ENCODE measurements around the gene PPM1A. TPM values are rescaled to one million over a fixed set of nuclear protein-coding genes. Genes with fewer than 3 reads are reported as not detected.

PPM1A gene
- total and polyA plus RNA-seq, 2 donors (not counting 1 experiment from before 2014, with no cell fraction given), result 15.5 to 59.0 TPM

GRCh38 chr14:60215127-60215444 is 33.9 kb upstream of the PPM1A start:
- DNase-seq (no peak), ATAC-seq (ENCODE audit: low read depth) (no peak)
- Histone ChIP-seq H3K36me3 (replicated peaks in 1 of 2; ENCODE audit: control extremely low read depth in 1 of 2, control insufficient read depth in 1 of 2, extremely low read depth in 1 of 2, insufficient read depth in 2 of 2, low read length in 1 of 2) (no peaks in the 10 kb centered on the region), H3K9ac (ENCODE audit: low read length) (no peak overlapping the region), H3K4me3 (ENCODE audit: control extremely low read depth in 1 of 5, extremely low read depth in 1 of 5, insufficient read depth in 1 of 5, low read depth in 2 of 5, low read length in 4 of 5) (no peak overlapping the region), H4K20me1 (ENCODE audit: control insufficient read depth, insufficient read depth, low read length, poor library complexity, severe bottlenecking) (no peaks in the 10 kb centered on the region), H3K9me3 (ENCODE audit: control extremely low read depth in 1 of 3, control insufficient read depth in 2 of 3, insufficient read depth in 1 of 3, low read length in 2 of 3) (no peaks in the 10 kb centered on the region), H2AFZ (ENCODE audit: insufficient read depth, low read depth, low read length, poor library complexity, severe bottlenecking) (no peak overlapping the region), H3K79me2 (ENCODE audit: control insufficient read depth, insufficient read depth, low read length) (no peaks in the 10 kb centered on the region), H3K4me1 (ENCODE audit: control insufficient read depth in 2 of 2, insufficient read depth in 2 of 2, low read length in 2 of 2) (no peaks in the 10 kb centered on the region), H3K4me2 (replicated peaks; ENCODE audit: low read depth, low read length, poor library complexity, severe bottlenecking) (no peak overlapping the region), H3K27ac (ENCODE audit: low read length in 2 of 2) (no peak overlapping the region), H3K27me3 (replicated peaks in 1 of 4; ENCODE audit: control extremely low read depth in 1 of 4, control insufficient read depth in 3 of 4, insufficient read depth in 4 of 4, low read length in 3 of 4) (peaks cover 0 to 4% (median 0%) of the 10 kb centered on the region in 4 experiments)
- WGBS (ENCODE audit: insufficient coverage), result 100% methylated on average over 2 of the region's 2 CpGs
- CTCF ChIA-PET, result no interaction called here
- POLR2A ChIA-PET, result no interaction called here
- no peaks in the 10 kb centered on the region for H3K27me3 Mint-ChIP-seq
- peaks cover 1% of the 10 kb centered on the region for H3K9me3 Mint-ChIP-seq (ENCODE audit: insufficient read depth)
- no peak overlapping the region for H3K4me3 Mint-ChIP-seq
- no peak overlapping the region for H3K27ac Mint-ChIP-seq
- TF ChIP-seq EZH2 (IDR thresholded peaks at IDR 0.05; ENCODE audit: borderline replicate concordance, insufficient read depth, low read depth, low read length, poor library complexity, severe bottlenecking), result no peak
- TF ChIP-seq, protein P1, sequence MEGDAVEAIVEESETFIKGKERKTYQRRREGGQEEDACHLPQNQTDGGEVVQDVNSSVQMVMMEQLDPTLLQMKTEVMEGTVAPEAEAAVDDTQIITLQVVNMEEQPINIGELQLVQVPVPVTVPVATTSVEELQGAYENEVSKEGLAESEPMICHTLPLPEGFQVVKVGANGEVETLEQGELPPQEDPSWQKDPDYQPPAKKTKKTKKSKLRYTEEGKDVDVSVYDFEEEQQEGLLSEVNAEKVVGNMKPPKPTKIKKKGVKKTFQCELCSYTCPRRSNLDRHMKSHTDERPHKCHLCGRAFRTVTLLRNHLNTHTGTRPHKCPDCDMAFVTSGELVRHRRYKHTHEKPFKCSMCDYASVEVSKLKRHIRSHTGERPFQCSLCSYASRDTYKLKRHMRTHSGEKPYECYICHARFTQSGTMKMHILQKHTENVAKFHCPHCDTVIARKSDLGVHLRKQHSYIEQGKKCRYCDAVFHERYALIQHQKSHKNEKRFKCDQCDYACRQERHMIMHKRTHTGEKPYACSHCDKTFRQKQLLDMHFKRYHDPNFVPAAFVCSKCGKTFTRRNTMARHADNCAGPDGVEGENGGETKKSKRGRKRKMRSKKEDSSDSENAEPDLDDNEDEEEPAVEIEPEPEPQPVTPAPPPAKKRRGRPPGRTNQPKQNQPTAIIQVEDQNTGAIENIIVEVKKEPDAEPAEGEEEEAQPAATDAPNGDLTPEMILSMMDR (IDR thresholded peaks at IDR 0.05), result no peak
- H3K4me1 Mint-ChIP-seq, result peaks cover 8% of the 10 kb centered on the region
- intact Hi-C loops (cut with micrococcal nuclease), result no loop called here

DNA sequence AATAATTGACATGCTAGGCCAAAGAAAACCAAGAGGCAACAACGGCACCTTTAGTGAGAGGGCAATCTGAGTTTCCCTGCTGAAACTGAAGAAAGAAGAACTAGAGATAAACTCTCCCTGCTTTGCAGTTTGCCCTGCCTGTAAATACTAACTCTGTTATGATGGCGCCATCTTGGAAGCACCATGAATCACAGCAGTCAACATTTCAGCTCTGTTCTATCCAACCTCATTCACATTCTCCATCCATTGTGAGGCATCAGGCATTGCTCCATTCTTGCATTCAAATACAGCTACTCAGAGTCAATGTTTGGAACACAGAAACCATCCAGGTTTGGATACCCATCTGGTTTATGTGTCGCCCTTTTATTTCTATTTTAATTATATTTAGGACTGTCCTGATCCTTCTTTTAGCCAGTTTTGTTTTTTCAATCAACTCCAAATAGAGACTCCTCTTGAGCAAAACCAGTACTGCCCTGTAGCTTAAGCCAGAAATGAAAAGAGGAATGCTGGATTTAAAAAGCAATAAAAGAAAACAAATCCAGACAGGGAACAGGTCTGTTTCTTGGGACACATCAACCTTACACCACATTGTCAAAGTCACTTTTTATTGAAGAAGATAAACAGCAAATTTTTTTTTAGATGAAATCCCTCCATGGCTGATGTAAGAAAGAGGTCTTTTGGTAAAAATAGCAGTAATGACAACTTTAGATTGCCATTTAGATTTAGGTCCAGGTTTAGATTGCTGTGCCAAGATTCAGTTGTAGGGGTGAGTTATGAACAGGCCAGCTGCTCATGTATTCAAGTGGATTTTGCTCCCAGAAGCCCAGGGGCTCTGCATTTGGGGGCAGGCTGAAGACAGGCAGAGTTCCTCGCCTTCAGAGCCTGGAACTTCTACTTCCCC is 33.3 kb upstream of the PPM1A start:
- H3K79me2 ChIP-seq (ENCODE audit: control insufficient read depth, insufficient read depth, low read length), result no peaks in the 10 kb centered on the region
- POLR2A ChIA-PET, result no interaction called here

More for the DNA sequence above, 33.3 kb upstream of the PPM1A start:
- Histone ChIP-seq H2AFZ (ENCODE audit: insufficient read depth, low read depth, low read length, poor library complexity, severe bottlenecking) (no peak overlapping the region), H3K27ac (ENCODE audit: low read length in 2 of 2) (no peak overlapping the region), H3K9me3 (ENCODE audit: control extremely low read depth in 1 of 3, control insufficient read depth in 2 of 3, insufficient read depth in 1 of 3, low read length in 2 of 3) (no peaks in the 10 kb centered on the region), H3K4me1 (ENCODE audit: control insufficient read depth in 2 of 2, insufficient read depth in 2 of 2, low read length in 2 of 2) (no peaks in the 10 kb centered on the region), H3K27me3 (replicated peaks in 1 of 4; ENCODE audit: control extremely low read depth in 1 of 4, control insufficient read depth in 3 of 4, insufficient read depth in 4 of 4, low read length in 3 of 4) (peaks cover 0 to 4% (median 0%) of the 10 kb centered on the region in 4 experiments), H3K9ac (ENCODE audit: low read length) (no peak overlapping the region), H3K4me2 (replicated peaks; ENCODE audit: low read depth, low read length, poor library complexity, severe bottlenecking) (no peak overlapping the region), H3K4me3 (ENCODE audit: control extremely low read depth in 1 of 5, extremely low read depth in 1 of 5, insufficient read depth in 1 of 5, low read depth in 2 of 5, low read length in 4 of 5) (no peak overlapping the region), H4K20me1 (ENCODE audit: control insufficient read depth, insufficient read depth, low read length, poor library complexity, severe bottlenecking) (no peaks in the 10 kb centered on the region), H3K36me3 (replicated peaks in 1 of 2; ENCODE audit: control extremely low read depth in 1 of 2, control insufficient read depth in 1 of 2, extremely low read depth in 1 of 2, insufficient read depth in 2 of 2, low read length in 1 of 2) (no peaks in the 10 kb centered on the region)
- intact Hi-C loops (cut with micrococcal nuclease), result no loop called here
- Mint-ChIP-seq H3K4me1 (peaks cover 8% of the 10 kb centered on the region), H3K4me3 (no peak overlapping the region), H3K27me3 (no peaks in the 10 kb centered on the region), H3K9me3 (ENCODE audit: insufficient read depth) (no peaks in the 10 kb centered on the region), H3K27ac (no peak overlapping the region)
- TF ChIP-seq, protein P1 (IDR thresholded peaks at IDR 0.05), result no peak
- no peak for TF ChIP-seq EZH2 (IDR thresholded peaks at IDR 0.05; ENCODE audit: borderline replicate concordance, insufficient read depth, low read depth, low read length, poor library complexity, severe bottlenecking)
- CTCF ChIA-PET, result no interaction called here
- ATAC-seq (ENCODE audit: low read depth) (no peak), DNase-seq (no peak)
- 95% methylated on average over 2 of the region's 4 CpGs for WGBS (ENCODE audit: insufficient coverage)

Measured in B cell (primary cell).